DND-41 (cell line): ENCODE results near the gene MTMR2.

Experiments used
- ATAC-seq: fragments of 200-7000 bp; cut with Tn5 transposase; 3 replicates; pipeline ENCODE4 v1.9.1; 2021; ENCODE audit warnings: low read depth; ENCODE audit not compliant: insufficient read depth
- DNase-seq: peaks from one replicate; pipeline ENCODE4 v3.0.0-alpha.2; 2020
- H2AFZ ChIP-seq: 2 replicates; pipeline ENCODE4 v1.6.0; 2012; ENCODE audit warnings: low read depth, low read length
- H3K27ac ChIP-seq: 2 replicates; pipeline ENCODE4 v1.5.1; 2012; ENCODE audit warnings: low read length, inconsistent platforms
- H3K27me3 ChIP-seq: fragments of 200-600 bp; sonication (generic); 2 replicates; pipeline ENCODE4 v1.6.0; 2012; ENCODE audit warnings: low read length, mild to moderate bottlenecking, inconsistent platforms; ENCODE audit not compliant: insufficient read depth, poor library complexity
- H3K36me3 ChIP-seq: 2 replicates; pipeline ENCODE4 v1.5.1; 2012; ENCODE audit warnings: low read length, inconsistent platforms; ENCODE audit not compliant: insufficient read depth
- H3K4me1 ChIP-seq: 2 replicates; pipeline ENCODE4 v1.5.1; 2012; ENCODE audit warnings: mild to moderate bottlenecking, low read length; ENCODE audit not compliant: insufficient read depth
- H3K4me2 ChIP-seq: 2 replicates; pipeline ENCODE4 v1.6.0; 2012; ENCODE audit warnings: mild to moderate bottlenecking, moderate library complexity, low read length, inconsistent platforms; ENCODE audit not compliant: insufficient read depth
- H3K4me3 ChIP-seq, 2 experiments: fragments of 200-600 bp in 1 of 2; shearing (Covaris generic) in 1 of 2; 2 replicates each; pipeline ENCODE4 v1.5.1; 2012 to 2016; ENCODE audit warnings: inconsistent platforms in 2 of 2, low read length in 2 of 2, mild to moderate bottlenecking in 2 of 2, low read depth in 1 of 2, moderate library complexity in 1 of 2
- H3K79me2 ChIP-seq: 2 replicates; pipeline ENCODE4 v1.6.0; 2012; ENCODE audit warnings: low read length, inconsistent platforms; ENCODE audit not compliant: insufficient read depth
- H3K9ac ChIP-seq: 2 replicates; pipeline ENCODE4 v1.6.0; 2012; ENCODE audit warnings: low read depth, mild to moderate bottlenecking, inconsistent platforms, low read length, moderate library complexity
- H3K9me3 ChIP-seq: 2 replicates; pipeline ENCODE4 v1.5.1; 2012; ENCODE audit warnings: low read length, moderate library complexity, mild to moderate bottlenecking, inconsistent platforms; ENCODE audit not compliant: insufficient read depth, severe bottlenecking
- H4K20me1 ChIP-seq: 2 replicates; pipeline ENCODE4 v1.6.0; 2012; ENCODE audit warnings: low read length; ENCODE audit not compliant: insufficient read depth
- EZH2 ChIP-seq: IDR thresholded peaks from 3 replicates; pipeline ENCODE4 v1.6.1; 2012; ENCODE audit warnings: borderline replicate concordance, low read depth, mild to moderate bottlenecking, moderate library complexity, low read length, inconsistent platforms; ENCODE audit not compliant: severe bottlenecking
- TF ChIP-seq, protein P1 (sequence below): IDR thresholded peaks from 2 replicates; pipeline ENCODE4 v1.5.1; 2012; ENCODE audit warnings: borderline replicate concordance, low read length, moderate library complexity, mild to moderate bottlenecking; ENCODE audit not compliant: poor library complexity, severe bottlenecking; ENCODE audit errors: extremely low read depth

Gene MTMR2

GRCh38 chr11:95944623-95945022 is 20.7 kb upstream of the MTMR2 start:
- no peak overlapping the region for H3K27ac ChIP-seq
- H2AFZ ChIP-seq, result no peak overlapping the region
- no peaks in the 10 kb centered on the region for H3K27me3 ChIP-seq
- no peak overlapping the region for H3K4me2 ChIP-seq
- H3K4me3 ChIP-seq, result no peak overlapping the region
- no peak overlapping the region for H3K9ac ChIP-seq
- H3K9me3 ChIP-seq, result peaks cover 20% of the 10 kb centered on the region
- ATAC-seq (no peak), DNase-seq (no peak)
- TF ChIP-seq EZH2, result no peak
- TF ChIP-seq, protein P1, sequence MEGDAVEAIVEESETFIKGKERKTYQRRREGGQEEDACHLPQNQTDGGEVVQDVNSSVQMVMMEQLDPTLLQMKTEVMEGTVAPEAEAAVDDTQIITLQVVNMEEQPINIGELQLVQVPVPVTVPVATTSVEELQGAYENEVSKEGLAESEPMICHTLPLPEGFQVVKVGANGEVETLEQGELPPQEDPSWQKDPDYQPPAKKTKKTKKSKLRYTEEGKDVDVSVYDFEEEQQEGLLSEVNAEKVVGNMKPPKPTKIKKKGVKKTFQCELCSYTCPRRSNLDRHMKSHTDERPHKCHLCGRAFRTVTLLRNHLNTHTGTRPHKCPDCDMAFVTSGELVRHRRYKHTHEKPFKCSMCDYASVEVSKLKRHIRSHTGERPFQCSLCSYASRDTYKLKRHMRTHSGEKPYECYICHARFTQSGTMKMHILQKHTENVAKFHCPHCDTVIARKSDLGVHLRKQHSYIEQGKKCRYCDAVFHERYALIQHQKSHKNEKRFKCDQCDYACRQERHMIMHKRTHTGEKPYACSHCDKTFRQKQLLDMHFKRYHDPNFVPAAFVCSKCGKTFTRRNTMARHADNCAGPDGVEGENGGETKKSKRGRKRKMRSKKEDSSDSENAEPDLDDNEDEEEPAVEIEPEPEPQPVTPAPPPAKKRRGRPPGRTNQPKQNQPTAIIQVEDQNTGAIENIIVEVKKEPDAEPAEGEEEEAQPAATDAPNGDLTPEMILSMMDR, result no peak
- no peaks in the 10 kb centered on the region for H4K20me1 ChIP-seq
- no peaks in the 10 kb centered on the region for H3K79me2 ChIP-seq
- H3K36me3 ChIP-seq, result no peaks in the 10 kb centered on the region
- H3K4me1 ChIP-seq, result no peaks in the 10 kb centered on the region

GRCh38 chr11:95943546-95943945 is 19.6 kb upstream of the MTMR2 start:
- Histone ChIP-seq H3K9ac (no peak overlapping the region), H3K4me1 (no peaks in the 10 kb centered on the region), H3K27ac (no peak overlapping the region), H3K4me3 (no peak overlapping the region), H3K9me3 (peaks cover 17% of the 10 kb centered on the region), H4K20me1 (no peaks in the 10 kb centered on the region), H3K27me3 (no peaks in the 10 kb centered on the region), H3K36me3 (no peaks in the 10 kb centered on the region), H2AFZ (no peak overlapping the region), H3K79me2 (no peaks in the 10 kb centered on the region), H3K4me2 (no peak overlapping the region)
- no peak for DNase-seq
- no peak for ATAC-seq
- TF ChIP-seq EZH2, result no peak
- TF ChIP-seq, protein P1, result no peak

DNA sequence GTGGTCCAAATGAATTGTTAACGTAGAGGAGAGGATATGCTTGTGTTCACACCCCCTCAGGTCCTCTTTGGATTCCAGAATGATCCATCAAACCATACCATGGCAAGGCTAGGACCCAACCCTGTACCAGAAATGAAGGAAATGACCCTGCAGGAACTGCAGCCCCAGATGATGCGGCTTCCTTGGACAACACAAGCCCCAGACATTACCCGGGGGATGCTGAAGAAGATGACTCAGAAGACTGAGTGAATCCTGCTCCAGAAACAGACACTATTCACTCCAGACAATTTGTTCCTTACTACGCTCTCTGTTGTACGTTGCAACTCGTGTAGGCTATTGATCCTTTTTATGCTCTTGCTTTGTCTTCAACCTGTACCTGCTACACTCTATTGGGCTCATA is 15.2 kb upstream of the MTMR2 start:
- H3K9ac ChIP-seq, result no peak overlapping the region
- no peak for ATAC-seq
- H3K4me1 ChIP-seq, result no peaks in the 10 kb centered on the region
- peaks cover 3% of the 10 kb centered on the region for H3K9me3 ChIP-seq
- H2AFZ ChIP-seq, result no peak overlapping the region
- H3K27ac ChIP-seq, result no peak overlapping the region
- no peak overlapping the region for H3K4me2 ChIP-seq
- no peaks in the 10 kb centered on the region for H3K27me3 ChIP-seq
- no peaks in the 10 kb centered on the region for H3K79me2 ChIP-seq
- TF ChIP-seq EZH2, result no peak
- TF ChIP-seq, protein P1, result no peak
- no peak for DNase-seq
- no peaks in the 10 kb centered on the region for H4K20me1 ChIP-seq
- H3K36me3 ChIP-seq, result no peaks in the 10 kb centered on the region
- H3K4me3 ChIP-seq, result no peak overlapping the region

DNA sequence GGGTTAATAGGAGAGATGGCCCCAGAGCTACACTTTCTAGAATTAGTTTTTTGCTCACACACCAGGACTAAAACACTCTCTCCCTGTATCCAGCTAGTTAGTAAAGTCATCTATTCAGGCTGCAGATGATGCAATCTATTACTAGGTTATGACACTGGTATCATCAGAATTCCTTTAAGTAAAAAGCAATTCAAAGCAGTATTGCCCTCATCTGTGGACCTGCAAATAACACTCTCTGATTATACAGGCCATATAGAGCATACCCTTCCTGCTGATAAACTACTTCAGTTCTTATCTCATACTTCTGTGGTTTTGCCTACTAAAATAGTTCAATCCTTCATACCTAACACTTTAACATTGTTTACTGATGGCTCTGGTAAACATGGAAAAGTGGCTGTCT is 13.5 kb upstream of the MTMR2 start:
- no peak overlapping the region for H3K4me3 ChIP-seq
- TF ChIP-seq, protein P1, result no peak
- TF ChIP-seq EZH2, result no peak
- no peaks in the 10 kb centered on the region for H4K20me1 ChIP-seq
- H3K79me2 ChIP-seq, result no peaks in the 10 kb centered on the region
- no peak overlapping the region for H3K27ac ChIP-seq
- H3K9me3 ChIP-seq, result no peaks in the 10 kb centered on the region
- DNase-seq, result no peak
- ATAC-seq, result no peak
- H3K9ac ChIP-seq, result no peak overlapping the region
- no peak overlapping the region for H3K4me2 ChIP-seq
- H3K4me1 ChIP-seq, result no peaks in the 10 kb centered on the region
- no peaks in the 10 kb centered on the region for H3K27me3 ChIP-seq
- H3K36me3 ChIP-seq, result no peaks in the 10 kb centered on the region
- H2AFZ ChIP-seq, result no peak overlapping the region
